IPS DF 6.9 (cell line): ENCODE measurements around the gene OTOGL.

Source experiments
- DNase-seq: peaks from one replicate; pipeline ENCODE4 v3.0.0-alpha.2; 2013; ENCODE audit warnings: low read depth, low spot score
- H3K27ac ChIP-seq: one replicate; pipeline ENCODE4 v1.5.1; 2013; ENCODE audit warnings: low read length, control low read depth
- H3K27me3 ChIP-seq: 2 replicates; pipeline ENCODE4 v1.6.1; 2013; ENCODE audit warnings: mild to moderate bottlenecking, low read length; ENCODE audit not compliant: control insufficient read depth, insufficient read depth
- H3K36me3 ChIP-seq: 2 replicates; pipeline ENCODE4 v1.6.1; 2013; ENCODE audit warnings: low read length; ENCODE audit not compliant: control insufficient read depth, insufficient read depth
- H3K4me1 ChIP-seq: 2 replicates; pipeline ENCODE4 v1.6.1; 2013; ENCODE audit warnings: low read length; ENCODE audit not compliant: control insufficient read depth, insufficient read depth
- H3K4me3 ChIP-seq: 2 replicates; pipeline ENCODE4 v1.5.1; 2013; ENCODE audit warnings: mild to moderate bottlenecking, low read length
- H3K9me3 ChIP-seq: 2 replicates; pipeline ENCODE4 v1.6.1; 2013; ENCODE audit warnings: low read length, inconsistent platforms; ENCODE audit not compliant: control insufficient read depth, insufficient read depth
- WGBS: extraction: QIAGEN DNeasy Blood & Tissue Kit; methylation state at CpG from one replicate; pipeline ENCODE4 v1.1.7; 2013; ENCODE audit warnings: mixed read lengths, missing lambda C conversion rate; ENCODE audit not compliant: insufficient read length, insufficient coverage; 5-methylcytosine and 5-hydroxymethylcytosine counted together

OTOGL gene

DNA sequence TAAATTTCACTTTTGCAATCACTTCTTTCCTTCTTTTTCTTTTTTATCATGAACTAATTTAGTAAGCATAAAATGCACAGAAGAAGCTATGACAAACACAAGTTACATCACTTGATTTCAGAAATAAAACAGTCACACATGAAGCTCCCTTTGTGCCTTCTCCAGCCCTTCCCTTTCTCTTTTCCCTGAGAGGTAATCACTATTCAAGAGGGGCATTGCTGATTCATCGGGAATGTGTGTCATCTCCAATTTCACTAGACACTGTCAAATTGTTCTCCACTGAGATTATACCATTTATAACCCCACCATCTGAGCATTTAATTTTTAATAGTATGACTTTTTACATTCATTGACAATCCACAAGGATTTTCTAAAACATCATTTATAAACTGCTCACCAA lies 253.1 kb downstream of the OTOGL start:
- no peaks in the 10 kb centered on the region for H3K9me3 ChIP-seq
- WGBS: no CpG with 5 or more reads among the region's 1 CpG
- no peaks in the 10 kb centered on the region for H3K4me1 ChIP-seq
- H3K27me3 ChIP-seq: no peaks in the 10 kb centered on the region
- DNase-seq: no peak
- H3K4me3 ChIP-seq: no peak overlapping the region
- H3K27ac ChIP-seq: no peak overlapping the region
- H3K36me3 ChIP-seq: no peaks in the 10 kb centered on the region

- Histone ChIP-seq H3K36me3 (no peaks in the 10 kb centered on the region), H3K4me1 (no peaks in the 10 kb centered on the region), H3K9me3 (no peaks in the 10 kb centered on the region), H3K27ac (no peak overlapping the region), H3K27me3 (no peaks in the 10 kb centered on the region), H3K4me3 (no peak overlapping the region)
- DNase-seq: no peak
- no CpG with 5 or more reads among the region's 2 CpGs for WGBS
Measured at GRCh38 chr12:80353254-80353653, 253.9 kb downstream of the OTOGL start.

GRCh38 chr12:80356097-80356496 lies 256.8 kb downstream of the OTOGL start:
- WGBS: no CpG with 5 or more reads among the region's 2 CpGs
- no peaks in the 10 kb centered on the region for H3K9me3 ChIP-seq
- no peaks in the 10 kb centered on the region for H3K4me1 ChIP-seq
- no peak overlapping the region for H3K4me3 ChIP-seq
- no peaks in the 10 kb centered on the region for H3K36me3 ChIP-seq
- H3K27ac ChIP-seq: no peak overlapping the region
- H3K27me3 ChIP-seq: no peaks in the 10 kb centered on the region
- DNase-seq: no peak

DNA sequence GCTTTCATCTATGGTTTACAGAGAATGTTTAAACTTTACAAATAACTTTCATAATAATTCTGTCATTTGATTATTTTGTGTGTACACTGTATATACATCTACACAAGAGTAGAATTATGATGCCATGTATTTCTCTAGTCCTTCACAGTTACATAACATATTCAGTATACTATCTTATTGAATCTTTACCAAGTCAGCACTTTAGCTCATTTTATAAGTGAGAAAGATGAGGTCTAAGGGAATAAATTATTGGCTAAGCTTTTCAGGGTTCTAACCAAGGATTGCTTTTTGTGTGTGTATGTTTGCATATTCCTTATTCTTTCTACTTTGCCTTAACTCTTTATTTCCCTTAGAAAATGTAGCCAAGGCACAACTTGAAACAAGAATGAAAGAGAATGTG lies 260.4 kb downstream of the OTOGL start:
- no peak overlapping the region for H3K4me3 ChIP-seq
- no peaks in the 10 kb centered on the region for H3K36me3 ChIP-seq
- no peaks in the 10 kb centered on the region for H3K4me1 ChIP-seq
- no peaks in the 10 kb centered on the region for H3K9me3 ChIP-seq
- no peaks in the 10 kb centered on the region for H3K27me3 ChIP-seq
- no peak for DNase-seq
- H3K27ac ChIP-seq: no peak overlapping the region

DNA sequence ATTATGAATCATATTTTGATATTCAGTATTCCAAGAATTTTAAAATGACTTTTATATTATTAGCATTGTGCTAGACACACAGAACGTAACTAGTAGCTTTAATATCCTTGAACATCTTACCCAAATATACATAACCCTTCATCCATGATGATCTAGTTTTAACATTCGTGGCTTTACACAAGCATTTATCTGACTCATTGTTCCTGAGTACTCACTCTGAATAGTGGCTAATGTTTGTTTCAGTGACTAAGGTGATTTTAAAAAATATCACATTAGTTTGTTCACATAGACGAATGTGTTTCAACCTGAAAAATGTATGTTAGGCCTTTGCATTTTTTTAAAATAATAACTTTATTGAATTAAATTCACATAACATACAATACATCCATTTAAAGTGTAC lies 264.7 kb downstream of the OTOGL start:
- H3K4me1 ChIP-seq: no peaks in the 10 kb centered on the region
- no peaks in the 10 kb centered on the region for H3K9me3 ChIP-seq
- no peaks in the 10 kb centered on the region for H3K27me3 ChIP-seq
- H3K4me3 ChIP-seq: no peak overlapping the region
- DNase-seq: no peak
- WGBS: no CpG with 5 or more reads among the region's 3 CpGs
- H3K27ac ChIP-seq: no peak overlapping the region
- no peaks in the 10 kb centered on the region for H3K36me3 ChIP-seq

- no CpG with 5 or more reads among the region's 4 CpGs for WGBS
- Histone ChIP-seq H3K4me1 (no peaks in the 10 kb centered on the region), H3K27me3 (no peaks in the 10 kb centered on the region), H3K36me3 (no peaks in the 10 kb centered on the region), H3K27ac (no peak overlapping the region), H3K9me3 (no peaks in the 10 kb centered on the region), H3K4me3 (no peak overlapping the region)
- DNase-seq: no peak
Measured at GRCh38 chr12:80373666-80374065, 274.3 kb downstream of the OTOGL start.

DNA sequence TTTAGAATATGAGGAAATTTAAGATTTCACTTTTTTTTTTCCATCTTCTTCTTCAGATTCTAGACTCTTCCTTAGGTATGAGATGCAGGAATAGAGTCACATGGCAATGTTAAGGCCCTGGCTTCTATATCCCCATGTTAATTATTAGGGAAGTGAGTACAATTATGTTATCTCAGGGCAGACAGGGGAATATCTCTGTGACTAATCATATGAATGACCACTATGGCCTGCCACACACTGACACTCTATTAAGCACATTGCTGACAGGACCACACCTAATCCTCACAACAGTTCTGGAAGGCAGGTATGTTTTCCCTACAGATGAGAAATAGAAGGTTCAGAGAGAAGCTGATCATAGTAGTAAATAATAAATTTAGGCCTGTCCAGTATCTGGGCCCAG lies 275.3 kb downstream of the OTOGL start:
- Histone ChIP-seq H3K27ac (no peak overlapping the region), H3K36me3 (no peaks in the 10 kb centered on the region), H3K4me1 (no peaks in the 10 kb centered on the region), H3K9me3 (no peaks in the 10 kb centered on the region), H3K27me3 (no peaks in the 10 kb centered on the region), H3K4me3 (no peak overlapping the region)
- no peak for DNase-seq

DNA sequence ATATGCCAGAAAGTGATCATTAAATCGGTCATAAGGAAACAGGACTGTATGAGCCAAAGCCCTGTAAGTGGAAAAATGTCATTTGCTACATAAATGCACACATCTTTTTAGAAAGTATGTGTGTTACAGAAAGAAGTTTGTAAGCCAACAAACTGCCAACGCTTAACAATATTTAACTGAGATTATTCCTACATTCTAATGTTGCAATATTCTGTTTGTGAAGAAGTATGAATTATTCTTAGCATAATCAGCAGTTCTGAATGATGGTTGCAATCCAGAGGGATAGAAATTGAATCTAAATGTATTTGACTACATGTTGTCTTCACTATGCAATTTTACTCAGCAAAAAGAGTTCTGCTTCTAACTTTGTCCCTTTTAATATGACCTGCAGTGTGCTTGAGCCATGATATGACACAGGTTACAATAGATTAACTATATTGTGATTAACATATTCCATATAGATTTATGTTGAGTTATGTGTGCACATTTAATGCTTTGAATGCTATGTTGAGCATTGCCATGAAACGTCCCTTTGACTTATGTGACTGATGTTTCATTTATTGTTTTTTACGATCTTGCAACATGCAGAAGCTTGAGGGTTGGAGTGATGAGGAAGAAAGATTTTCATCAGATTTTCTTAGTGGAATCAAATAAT lies 277.9 kb downstream of the OTOGL start:
- H3K9me3 ChIP-seq: no peaks in the 10 kb centered on the region
- no peak overlapping the region for H3K27ac ChIP-seq
- DNase-seq: no peak
- no peaks in the 10 kb centered on the region for H3K36me3 ChIP-seq
- H3K4me3 ChIP-seq: no peak overlapping the region
- no peaks in the 10 kb centered on the region for H3K4me1 ChIP-seq
- no CpG with 5 or more reads among the region's 4 CpGs for WGBS
- H3K27me3 ChIP-seq: no peaks in the 10 kb centered on the region

DNA sequence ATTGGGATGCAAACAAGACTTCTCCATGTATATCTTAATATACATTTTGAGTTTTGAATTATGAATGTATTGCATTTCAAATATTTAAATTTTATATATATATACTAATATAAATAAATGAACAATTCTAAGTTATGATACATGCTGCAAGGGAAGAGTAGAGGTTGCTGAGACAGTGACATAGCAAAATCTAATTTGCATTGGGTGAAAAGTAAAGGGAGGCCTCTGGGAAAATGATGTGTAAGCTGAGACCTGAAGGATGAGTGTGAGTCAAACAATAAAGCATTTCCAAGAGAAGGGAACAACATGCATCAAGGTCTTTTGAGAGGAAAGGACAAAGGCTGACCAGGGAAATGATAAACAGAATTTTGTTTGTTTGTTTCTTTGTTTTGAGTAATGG lies 281.8 kb downstream of the OTOGL start:
- no peaks in the 10 kb centered on the region for H3K36me3 ChIP-seq
- no peaks in the 10 kb centered on the region for H3K9me3 ChIP-seq
- no peak for DNase-seq
- no peaks in the 10 kb centered on the region for H3K27me3 ChIP-seq
- H3K27ac ChIP-seq: no peak overlapping the region
- H3K4me1 ChIP-seq: no peaks in the 10 kb centered on the region
- H3K4me3 ChIP-seq: no peak overlapping the region

GRCh38 chr12:80382254-80382653 lies 282.9 kb downstream of the OTOGL start:
- Histone ChIP-seq H3K27ac (no peak overlapping the region), H3K4me3 (no peak overlapping the region), H3K36me3 (no peaks in the 10 kb centered on the region), H3K27me3 (no peaks in the 10 kb centered on the region), H3K4me1 (no peaks in the 10 kb centered on the region), H3K9me3 (no peaks in the 10 kb centered on the region)
- no CpG with 5 or more reads among the region's 8 CpGs for WGBS
- no peak for DNase-seq

DNA sequence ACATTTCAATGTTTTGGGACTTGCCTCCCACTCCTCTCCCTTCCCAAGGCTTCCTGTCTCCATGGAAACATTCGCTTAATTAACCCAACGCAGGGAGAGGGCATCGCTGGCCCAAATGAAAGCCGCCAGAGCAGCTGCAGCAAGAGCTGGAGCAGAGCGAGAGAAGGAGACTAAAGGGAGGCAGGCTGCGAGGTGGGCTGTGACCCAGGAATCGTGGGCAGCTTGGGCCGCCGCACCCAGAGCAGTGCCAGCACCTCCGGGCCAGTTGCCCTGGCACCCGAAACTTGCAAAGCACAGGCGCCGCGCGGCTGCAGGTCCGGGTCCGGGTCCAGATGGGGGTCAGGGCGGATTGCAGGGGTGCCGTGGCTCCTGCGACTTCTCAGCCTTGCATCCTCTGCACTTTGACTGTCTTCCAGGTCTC lies 301.2 kb downstream of the OTOGL start:
- no CpG with 5 or more reads among the region's 20 CpGs for WGBS
- no peak overlapping the region for H3K4me3 ChIP-seq

More for the DNA sequence above, 301.2 kb downstream of the OTOGL start:
- peaks cover 1% of the 10 kb centered on the region; the same call in 1 of the 2 replicates for H3K4me1 ChIP-seq
- DNase-seq: no peak
- H3K27ac ChIP-seq: no peak overlapping the region
- H3K36me3 ChIP-seq: no peaks in the 10 kb centered on the region
- no peaks in the 10 kb centered on the region for H3K27me3 ChIP-seq
- H3K9me3 ChIP-seq: no peaks in the 10 kb centered on the region
